ENCODE data around the gene UBQLN3.

UBQLN3 gene

DNA sequence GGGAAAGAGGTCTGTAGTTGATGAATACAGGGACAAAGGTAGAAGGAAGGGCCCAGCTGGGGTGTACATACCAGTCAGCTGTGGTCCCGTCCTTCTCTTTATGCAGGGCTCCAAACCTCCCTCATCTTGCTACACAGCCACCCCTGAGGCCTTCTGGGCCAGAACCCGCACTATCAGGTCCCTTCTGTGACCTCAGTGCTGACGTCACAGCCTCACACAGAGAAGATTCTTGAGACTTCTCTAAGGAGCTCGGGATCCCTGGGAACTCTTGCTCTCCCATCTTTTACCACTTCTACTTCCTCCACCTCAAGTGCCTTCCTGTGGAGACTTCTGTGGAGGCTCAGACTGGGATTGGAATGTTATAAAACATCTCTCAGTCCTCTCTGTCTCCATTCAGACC is at the start of gene UBQLN3:
UBQLN3 (minus strand) TSS at position 155 of the 400 bp plus-strand sequence. CDS start 399 bp downstream, outside the sequence.
- DNase-seq = no peak

DNA sequence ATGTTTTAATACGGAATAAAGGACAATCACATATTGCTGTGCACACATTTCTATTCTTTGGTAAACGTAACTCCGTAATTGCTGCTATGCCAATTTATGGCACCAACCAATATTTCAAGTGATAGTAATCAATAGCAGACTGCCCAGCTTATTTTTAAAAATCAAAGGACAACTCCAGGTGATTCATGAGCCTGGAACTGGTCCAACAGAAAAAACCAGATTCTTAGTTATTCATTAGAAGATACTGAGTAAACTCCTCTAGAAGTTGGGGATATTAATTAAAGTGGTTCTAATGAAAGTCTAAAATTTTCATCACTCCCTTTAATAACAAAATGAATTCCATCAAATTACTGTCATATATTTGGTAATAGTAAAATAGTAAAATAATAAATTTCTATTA is 48.0 kb upstream of the UBQLN3 start:
- DNase-seq = no peak

DNA sequence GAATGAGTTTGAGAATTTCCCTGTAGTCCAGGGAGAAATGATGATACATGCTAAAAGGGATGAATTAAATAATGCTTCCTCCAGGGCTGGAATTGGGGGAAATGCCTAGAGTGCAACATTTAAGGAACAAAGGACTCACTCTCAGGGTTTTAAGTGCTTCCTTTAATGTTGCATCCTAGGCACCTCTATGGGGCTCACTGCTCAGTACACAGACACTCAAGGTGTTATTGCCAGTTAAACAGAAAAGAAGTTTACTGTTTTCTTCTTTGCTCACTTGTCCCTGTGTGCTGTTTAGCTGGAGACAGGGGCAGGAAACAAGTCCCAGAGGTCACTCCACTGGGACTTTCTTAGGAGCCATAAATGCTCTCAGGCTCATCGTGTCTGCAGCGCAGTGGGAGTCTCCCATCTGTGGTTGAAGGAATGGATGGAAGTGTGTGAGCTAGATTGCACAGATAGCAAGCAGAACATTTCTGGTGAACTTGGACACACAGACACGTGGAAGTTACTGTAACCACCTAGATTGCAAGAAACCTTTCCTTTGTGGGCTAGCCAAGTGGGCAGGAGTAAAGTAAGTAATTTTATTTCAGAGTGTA is 46.9 kb upstream of the UBQLN3 start:
- no peak for DNase-seq

DNA sequence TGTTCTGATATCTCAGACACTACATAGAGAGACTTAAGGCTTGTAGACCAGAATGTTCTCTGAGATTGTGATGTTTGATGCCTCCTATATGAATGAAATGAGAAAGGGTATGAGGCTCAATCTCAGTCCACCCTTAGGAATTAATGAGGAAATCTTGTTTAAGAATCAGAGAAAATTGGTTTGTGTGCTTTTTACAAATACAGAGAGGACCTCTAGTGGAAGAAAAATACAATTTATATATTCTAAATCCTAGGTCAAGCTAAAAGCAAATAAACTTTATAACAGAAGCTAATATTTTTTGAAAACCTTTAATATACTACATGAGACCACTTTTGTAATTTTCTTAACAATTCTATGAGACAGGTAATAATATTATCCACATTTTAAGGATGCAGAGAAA is 43.6 kb upstream of the UBQLN3 start:
- DNase-seq = no peak

DNA sequence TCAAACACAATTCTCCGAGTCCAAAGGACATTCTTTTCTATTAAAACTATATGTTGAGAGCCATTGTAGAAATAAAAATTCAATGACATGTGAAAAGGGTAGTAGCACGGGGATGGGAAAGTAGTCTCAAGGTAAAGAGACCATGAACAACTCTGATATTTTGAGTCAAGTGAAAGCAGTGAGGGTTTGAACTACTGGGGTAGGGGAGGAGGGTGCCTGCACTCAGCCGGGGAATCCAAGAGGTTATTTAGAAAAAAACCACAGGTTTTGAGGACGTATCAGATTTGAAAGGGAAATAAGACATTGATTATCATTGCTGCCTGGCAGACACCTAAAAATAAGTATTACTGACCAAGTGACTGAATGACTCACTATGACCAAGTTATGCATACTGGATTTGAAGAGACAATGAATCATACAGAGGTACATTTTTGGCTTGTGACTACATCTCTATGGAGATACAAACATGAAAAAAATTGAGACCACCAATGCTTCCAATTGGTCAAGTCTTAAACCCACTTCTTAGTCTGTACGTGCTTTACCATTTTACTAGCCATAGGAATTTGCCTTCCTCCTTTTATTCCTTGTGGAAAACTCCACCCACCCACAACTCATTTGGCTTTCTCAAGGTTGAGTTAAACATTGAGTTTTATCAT is 40.8 kb upstream of the UBQLN3 start:
- no peak for DNase-seq

DNA sequence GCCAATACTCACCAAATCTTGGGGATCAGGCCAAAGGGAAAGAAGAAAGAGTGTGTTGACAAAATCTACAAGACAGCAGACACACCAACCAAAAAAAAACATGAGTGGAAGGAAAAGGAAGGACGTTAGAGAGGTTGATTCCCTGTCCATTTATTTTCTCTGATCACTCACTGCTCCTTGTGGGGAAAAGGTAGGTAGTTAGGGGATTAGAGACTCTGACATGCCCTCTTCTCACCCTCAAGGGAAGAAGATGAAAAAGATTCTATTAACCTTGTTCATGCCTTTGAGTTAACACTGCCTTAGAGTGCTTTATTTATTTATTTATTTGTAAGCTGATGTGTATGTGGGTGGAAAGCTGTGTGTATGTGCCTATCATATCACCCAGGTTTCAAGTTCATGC is 38.7 kb upstream of the UBQLN3 start, which contains the start of gene OR52H1:
OR52H1 (minus strand) TSS at position 101 of the 400 bp plus-strand sequence. CDS start 3,035 bp downstream, outside the sequence.
- DNase-seq = no peak

DNA sequence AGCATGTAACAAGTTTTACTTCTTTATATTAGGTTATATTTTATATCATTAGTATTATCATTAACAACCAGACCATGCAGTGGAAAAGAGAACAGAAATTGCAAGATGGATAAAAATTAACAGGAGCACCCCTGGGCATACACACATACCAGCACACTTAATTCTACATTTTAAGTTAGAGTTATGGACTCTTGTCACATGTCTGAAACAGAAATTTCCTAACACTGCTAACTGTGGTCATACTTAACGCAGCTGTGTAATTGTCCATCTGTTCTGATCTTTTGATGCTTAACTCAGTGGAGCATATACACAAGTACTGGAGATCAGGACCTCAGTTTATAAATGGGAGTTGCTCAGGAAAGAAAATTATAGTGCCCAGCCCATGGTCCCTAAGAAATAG is 38.2 kb upstream of the UBQLN3 start:
- no peak for DNase-seq

DNA sequence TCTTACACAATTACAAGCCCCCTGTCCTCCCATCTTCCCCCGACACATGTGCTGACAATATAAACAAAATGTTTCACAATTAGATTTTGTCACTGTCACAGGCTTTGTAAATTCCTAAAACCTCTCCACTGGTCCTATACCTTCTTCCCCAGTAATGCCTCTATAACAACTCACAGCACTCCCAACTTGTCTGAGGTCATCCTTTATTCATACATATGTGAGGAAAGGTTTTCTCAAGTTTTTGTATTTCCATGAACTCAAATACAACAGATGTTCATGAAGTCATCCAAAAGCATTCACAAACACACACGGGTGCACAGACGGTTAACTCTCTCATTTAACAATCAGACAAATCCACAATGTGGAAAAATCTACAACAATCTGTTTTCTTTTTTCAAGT is 36.7 kb upstream of the UBQLN3 start:
- DNase-seq = no peak

DNA sequence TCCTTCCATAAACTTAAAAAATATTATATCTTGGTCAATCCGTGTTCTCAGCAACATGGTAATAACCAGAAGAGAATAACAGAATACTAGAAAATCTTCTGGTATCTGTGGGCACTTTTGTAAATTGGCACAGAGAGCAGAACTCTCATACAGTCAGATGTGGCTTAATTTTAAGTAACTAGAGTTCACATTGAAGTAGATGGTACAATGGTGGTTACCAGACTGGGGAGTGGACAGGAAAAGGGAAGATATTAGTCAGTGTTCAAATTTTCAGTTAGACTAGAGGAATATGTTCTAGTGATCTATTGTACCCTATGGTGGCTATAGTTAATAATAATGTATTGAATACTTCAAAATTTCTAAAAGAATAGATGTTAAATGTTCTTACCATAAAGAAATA is 31.7 kb upstream of the UBQLN3 start:
- no peak for DNase-seq

DNA sequence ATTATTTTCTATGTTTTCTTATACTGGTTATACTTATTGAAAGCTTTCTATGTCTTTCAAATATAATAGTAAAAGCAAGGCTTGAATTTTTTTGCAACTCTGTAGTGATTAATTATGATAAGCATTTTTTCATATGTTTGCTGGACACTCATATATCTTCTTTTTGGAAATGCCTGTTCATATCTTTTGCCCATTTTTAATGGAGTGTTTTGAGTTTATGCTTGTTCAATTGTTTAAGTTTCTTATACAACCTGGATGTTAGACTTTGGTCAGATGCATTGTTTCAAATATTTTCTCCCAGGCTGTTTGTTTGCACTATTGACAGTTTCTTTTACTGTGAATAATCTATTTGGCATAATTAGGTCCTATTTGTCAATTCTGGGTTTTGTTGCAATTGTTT is 26.7 kb upstream of the UBQLN3 start:
- DNase-seq = no peak

DNA sequence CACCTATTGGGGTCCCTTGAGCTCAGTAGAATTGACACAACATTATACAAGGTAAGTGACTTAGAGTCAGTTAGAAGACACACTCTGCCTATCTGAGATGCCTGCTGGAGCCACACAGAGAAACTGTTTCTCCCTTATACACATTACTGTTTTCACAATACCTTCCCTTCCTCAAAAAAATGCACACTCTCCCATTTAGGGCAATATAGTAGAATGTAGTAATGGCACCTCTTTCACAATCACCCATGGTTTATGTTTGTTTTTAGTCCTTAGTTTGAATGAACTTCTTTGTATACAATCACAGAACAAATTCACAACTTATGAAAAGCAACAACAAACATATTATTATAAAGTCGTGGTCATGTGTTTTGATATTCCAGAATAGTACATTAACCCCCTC is 24.3 kb upstream of the UBQLN3 start:
- DNase-seq = no peak

DNA sequence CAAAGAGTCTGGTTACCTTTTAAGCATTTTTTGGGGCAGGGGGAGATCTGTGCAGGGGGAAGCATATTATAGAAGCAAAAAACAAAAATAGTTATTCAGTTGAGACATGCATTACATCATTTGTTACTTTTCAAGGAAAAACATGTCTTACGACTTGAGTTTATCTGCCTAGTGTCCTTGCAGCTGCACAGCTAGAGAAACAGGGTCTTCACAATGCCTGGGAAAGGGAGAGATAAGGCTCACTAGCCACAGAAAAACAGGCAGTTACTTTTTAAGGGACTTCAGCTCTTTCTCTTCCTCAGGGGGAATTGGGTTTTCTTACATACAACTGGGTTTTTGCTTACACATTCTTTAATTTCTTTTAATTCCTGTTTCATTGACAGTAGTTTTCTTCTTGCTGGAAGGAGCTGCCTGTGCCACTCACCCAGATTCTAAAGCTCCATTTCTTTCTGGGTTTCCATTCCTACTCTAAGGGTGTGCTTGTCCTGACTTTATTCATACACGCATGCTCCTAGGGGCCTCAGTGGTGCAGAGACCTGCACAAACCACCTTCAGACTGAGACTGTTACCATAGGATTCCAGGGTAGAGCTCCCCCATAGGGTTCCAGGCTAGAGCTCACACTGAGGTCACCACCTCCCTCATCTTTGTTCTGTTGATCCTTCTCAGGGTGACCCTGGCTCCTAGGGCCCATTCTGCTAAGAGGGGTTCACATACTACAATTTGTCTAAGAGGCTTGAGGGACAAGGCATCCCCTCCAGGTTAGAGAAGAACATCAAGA is 21.5 kb upstream of the UBQLN3 start:
- no peak for DNase-seq

DNA sequence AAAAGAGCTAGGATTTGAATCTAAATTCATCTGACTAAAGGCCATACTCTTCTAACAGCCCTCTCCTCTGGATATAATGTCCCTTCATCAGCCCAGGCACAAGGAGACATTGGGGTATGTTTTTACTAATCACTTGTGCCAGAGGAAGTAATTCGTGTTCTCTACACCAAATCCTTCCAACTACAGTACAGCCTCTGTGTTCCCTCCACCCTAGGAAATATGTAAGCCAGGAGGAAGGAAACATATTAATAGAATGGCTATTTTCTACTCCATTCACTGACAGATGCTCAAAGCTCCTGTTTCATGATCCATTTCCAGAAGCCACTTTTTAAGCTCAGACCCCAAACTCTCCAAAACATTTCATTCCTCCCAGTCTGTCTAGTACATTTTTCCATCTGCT is 18.7 kb upstream of the UBQLN3 start:
- no peak for DNase-seq

DNA sequence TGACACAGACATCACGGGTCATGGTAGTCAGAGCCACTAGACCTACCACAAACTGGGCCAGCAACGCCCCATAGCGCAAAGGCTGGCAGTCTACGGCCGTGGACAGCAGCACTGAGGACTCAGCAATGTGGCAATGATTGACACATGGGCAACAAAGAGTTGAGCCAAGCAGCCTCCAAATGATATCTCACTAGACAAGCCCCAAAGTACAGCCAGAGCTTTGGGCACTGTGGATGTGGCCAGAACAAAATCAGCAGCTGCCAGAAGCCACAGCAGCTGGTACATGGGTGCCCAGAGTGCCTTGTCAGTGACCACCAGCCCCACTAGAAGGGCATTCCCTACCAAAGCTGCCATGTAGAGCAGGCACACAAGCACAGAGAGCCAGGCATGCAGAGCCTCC is 18.0 kb upstream of the UBQLN3 start:
- no peak for DNase-seq

DNA sequence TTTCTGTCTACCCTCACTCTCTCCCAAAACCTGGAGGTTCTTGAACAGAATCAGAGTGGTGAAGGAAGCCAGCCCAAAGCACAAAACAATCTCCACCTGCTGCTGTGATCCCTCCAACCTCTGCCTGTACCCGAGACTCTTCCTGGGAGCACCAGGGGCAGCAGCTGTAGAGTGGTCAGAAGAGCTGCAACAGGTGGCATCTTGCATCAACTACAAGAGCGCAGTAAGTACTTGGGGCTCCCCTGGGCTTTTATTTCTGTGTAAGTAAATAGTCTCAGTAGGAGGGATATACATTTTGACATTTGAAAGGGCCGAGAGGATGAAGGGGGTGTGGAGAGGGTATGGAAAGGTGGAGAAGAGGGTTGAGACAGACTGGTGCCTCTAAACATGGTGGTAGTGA is 15.0 kb upstream of the UBQLN3 start:
- DNase-seq = no peak

DNA sequence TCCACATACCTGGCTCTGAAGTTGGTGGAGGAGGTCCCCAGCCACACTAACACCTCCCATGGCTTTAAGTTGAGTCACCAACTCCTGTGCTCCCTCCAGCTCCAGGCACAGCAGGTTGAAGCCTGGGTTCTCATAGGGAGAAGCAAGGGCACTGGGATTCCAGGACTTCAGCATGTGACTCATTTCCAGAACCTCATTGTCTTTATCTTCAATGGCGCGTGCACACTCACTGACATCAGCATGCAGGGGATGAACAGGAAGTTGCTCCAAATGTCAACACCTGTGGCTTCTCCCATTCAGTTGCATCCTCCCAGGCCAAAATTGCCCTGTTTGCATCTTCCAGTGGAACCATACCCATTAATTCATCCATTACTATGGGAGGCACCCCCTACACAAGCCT is 12.6 kb upstream of the UBQLN3 start:
- no peak for DNase-seq

DNA sequence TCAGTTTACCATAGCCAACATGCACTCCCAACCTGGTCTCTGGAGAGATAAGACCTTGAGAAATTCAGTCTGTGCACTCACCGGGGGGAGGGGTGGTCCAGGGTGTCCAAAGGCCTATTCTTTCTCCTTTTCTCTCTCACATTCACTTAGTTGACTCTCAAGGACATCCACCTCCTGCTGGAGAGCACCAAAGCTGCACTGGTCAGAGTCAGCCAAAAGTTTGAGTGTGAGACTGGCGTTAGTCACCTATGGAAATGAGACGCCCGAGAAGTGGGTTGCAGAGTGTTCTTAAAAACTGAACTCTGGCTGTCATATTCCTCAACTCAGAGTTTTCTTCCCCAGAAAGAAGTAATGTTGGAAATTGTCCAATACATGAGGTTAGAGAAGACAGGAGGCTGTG is 11.8 kb upstream of the UBQLN3 start:
- DNase-seq = no peak

DNA sequence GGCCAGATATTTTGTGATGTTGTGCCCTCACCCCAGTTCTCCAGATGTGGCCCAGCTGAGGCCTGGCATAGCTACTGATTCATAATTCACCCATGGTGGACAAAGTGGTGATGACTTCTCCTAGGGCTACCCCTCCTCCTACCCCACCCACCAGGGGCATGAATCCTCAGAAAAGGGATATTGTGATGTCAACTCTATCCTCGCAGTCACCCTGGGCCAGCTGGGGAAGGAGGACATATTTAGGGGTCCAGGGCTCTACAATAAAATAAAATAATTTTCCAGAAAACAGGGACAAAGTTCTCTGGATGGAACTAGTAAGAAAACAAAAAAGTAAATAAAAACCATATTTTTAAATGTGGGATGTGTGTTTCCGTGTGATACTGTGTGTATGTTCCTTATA is 6.8 kb upstream of the UBQLN3 start, which contains the start of gene UBQLNL:
UBQLNL (minus strand) TSS at position 101 of the 400 bp plus-strand sequence. CDS start 258 bp downstream, outside the sequence.
- DNase-seq = no peak

DNA sequence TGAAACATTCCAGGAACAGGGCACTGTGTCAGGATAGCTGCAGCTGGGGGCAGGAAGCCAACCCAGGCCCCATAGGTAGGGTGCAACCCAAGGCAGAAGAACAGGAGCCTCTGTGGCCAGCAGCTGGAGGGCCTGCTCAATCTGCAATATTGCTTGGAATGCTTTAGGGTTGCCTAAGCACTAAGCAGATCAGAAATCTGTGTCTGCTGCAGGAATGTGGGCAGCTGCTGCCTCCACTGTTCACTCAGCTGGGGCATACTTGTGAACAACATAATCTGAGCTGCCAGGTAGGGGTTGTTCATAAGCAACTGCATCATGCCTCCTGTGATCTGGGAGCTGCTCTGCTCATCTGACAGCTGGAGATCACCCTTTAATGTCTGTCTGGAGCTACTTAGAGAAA is 5.1 kb upstream of the UBQLN3 start:
- no peak for DNase-seq

DNA sequence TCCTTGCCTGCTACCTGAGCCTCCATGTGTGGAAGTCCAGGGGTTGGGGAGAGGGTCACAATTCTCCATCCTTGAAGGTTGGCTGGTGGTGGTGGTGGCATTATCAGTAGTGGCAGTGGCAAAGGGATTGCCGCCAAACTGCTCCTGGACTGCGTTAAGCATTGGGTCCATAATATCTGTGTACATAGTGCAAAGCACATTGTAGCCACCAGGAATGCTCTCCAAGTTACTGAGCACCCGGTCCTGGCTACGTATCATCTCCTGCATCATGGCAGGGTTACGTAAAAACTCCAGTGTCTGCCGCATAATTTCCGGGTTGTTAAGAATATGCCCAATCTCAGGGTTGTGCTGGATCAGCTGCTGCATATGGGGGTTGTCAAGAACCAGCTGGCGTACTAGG is 1.2 kb downstream of the UBQLN3 start:
- no peak for DNase-seq

DNA sequence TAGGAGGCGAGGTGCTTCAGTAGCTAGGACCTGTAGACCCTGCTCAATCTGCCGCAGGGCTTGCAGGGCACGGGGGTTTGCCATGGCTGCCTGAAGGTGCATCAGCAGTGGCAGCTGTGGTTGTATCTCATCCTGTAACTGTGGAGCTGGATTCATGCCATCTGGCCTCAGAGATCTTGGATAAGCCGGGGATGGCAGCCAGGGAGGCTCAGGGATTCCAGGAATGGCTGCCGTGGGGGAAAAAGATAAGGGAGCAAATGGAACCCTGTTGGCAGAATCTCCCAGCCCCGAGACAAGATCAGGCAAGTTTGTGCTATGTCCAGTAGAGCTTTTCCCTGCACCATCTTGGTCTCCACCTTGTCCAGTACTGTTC is 1.8 kb downstream of the UBQLN3 start:
- no peak for DNase-seq

DNA sequence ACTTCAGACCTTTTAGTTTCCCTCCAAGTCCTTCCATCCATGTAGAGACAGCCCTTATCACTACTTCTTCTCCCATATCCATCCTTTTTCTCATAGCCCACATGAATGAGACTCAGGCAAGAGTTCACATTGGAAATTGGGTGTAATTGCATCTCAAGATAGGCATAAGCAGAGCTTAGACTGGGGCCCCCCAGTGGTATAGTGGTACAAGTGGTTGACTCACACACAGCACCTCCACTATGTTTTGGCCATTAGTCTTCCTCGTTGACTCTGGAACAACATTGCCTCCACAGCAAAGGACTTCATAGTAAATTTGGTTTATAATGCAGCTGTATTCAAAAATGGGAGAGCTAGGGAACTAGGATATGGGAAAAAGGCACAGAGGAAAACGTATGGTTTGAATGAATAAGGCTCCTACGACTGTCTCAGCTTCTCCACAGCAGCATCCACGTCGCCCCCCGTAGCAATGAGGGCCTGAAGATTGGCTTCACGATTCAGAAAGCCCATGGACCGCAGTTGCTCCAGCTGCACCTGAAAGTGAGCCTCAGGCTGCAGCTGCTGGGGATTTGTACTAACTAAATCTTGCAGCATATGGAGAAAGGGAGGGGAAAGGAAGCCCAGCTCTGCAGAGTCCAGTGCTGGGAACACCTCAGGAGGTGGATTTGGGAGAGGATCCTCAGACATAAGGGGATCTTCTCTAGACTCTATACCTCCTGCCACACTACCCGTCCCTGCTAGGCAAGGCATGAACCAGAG is 2.4 kb downstream of the UBQLN3 start:
- no peak for DNase-seq

DNA sequence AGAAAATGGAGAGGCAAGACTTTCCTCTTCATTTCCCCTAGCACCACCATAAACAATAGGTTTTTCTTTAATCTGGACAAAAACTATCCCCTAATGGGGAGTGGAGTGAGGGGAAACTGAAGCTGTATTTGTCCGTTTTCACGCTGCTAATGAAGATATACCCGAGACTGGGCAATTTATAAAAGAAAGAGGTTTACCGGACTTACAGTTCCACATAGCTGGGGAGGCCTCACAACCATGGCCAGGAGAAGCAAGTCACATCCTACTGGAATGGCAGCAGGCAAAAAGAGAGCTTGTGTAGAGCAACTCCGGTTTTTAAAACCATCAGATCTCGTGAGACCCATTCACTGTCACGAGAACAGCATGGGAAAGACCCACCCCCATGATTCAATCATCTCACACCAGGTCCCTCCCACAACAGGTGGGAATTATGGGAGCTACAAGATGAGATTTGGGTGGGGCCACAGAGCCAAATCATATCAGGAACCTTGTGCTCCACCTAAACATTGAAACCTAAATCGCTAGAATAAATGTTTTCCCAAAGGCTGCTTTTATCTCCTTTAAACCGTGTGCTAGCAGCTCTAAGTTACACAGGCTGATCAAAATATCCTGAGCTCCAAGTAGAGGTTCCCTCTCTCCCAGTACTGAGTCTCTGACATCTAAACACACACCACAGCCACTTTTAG is 4.3 kb downstream of the UBQLN3 start:
- no peak for DNase-seq

All from NCI-H1092 treated with DMSO at 0.1 percent for 48 hours (cell line).